Upper lobe of left lung (tissue), 4 donors: ENCODE data around the gene SH3RF1.

Source experiments
- CTCF ChIP-seq, 6 experiments: fragments of 450-650 bp in 4 of 6; fragments of 200-600 bp in 2 of 6; sonication (generic) in 2 of 6; IDR thresholded peaks; one replicate each; pipeline ENCODE4 v1.5.1; 2016 to 2019; ENCODE audit warnings: antibody characterized with exemption in 6 of 6
- EP300 ChIP-seq, 4 donors: sonication (generic); formaldehyde crosslinking; IDR thresholded peaks; one replicate each; pipeline ENCODE4 v1.5.1; 2017; ENCODE audit warnings: antibody characterized with exemption in 4 of 4, control low read depth in 2 of 4
- POLR2A ChIP-seq, 4 donors: fragments of 450-650 bp; IDR thresholded peaks; one replicate each; pipeline ENCODE4 v1.5.1; 2016 to 2017; ENCODE audit warnings: antibody characterized with exemption in 4 of 4, mild to moderate bottlenecking in 2 of 4
- POLR2AphosphoS5 ChIP-seq, 2 donors: sonication (generic); formaldehyde crosslinking; IDR thresholded peaks; one replicate each; pipeline ENCODE4 v1.5.1; 2017; ENCODE audit warnings: antibody characterized with exemption in 2 of 2

GRCh38 chr4:169278624-169279023, 7.9 kb upstream of the SH3RF1 start:
- TF ChIP-seq CTCF (IDR thresholded peaks at IDR 0.05): no peak
- TF ChIP-seq POLR2AphosphoS5 (IDR thresholded peaks at IDR 0.05): no peak
- TF ChIP-seq POLR2A (IDR thresholded peaks at IDR 0.05): no peak
- TF ChIP-seq EP300 (IDR thresholded peaks at IDR 0.05): no peak
